HCT116 (cell line): ENCODE data around the gene LRRC52. TPM values are rescaled to one million over a fixed set of nuclear protein-coding genes. Genes with fewer than 3 reads are reported as not detected.
A peak's percentile ranks its signal among the peaks of the same experiment; 100 is the strongest.

ENCODE experiments used
- ATAC-seq: fragments of 200-7000 bp; cut with Tn5 transposase; 2 replicates; pipeline ENCODE4 v1.9.1; 2020; ENCODE audit warnings: mild to moderate bottlenecking, moderate library complexity
- BruUV-seq: library from RNA; stranded (reverse); fragments of 400-500 nt; replicated peaks from 2 replicates; lab custom pipeline; 2021; lab: Mats Ljungman, UMichigan
- CTCF ChIA-PET: fragments of 300-600 bp; sonication (Branson Sonifier 250); formaldehyde crosslinking; loops from one replicate; lab custom pipeline; 2021; ENCODE audit warnings: antibody characterized with exemption; lab: Charles Lee
- POLR2A ChIA-PET: fragments of 300-600, 350-600 bp; sonication (Branson Sonifier 250); formaldehyde crosslinking; loops from one replicate; lab custom pipeline; 2021; ENCODE audit warnings: antibody characterized with exemption; lab: Charles Lee
- RAD21 ChIA-PET, 2 experiments: fragments of 300-600 bp; sonication (Branson Sonifier 250); formaldehyde crosslinking; loops; one replicate each; lab custom pipeline; 2023; ENCODE audit warnings: low total read pairs in 2 of 2; ENCODE audit not compliant: uncharacterized antibody in 2 of 2, unreplicated experiment in 2 of 2, low non-redundant PET in 1 of 2; lab: Charles Lee
- DNase-seq: peaks from one replicate; pipeline ENCODE4 v3.0.0-alpha.2; 2010; ENCODE audit warnings: low read depth, low spot score
- H2AFZ ChIP-seq: fragments of 200-600 bp; shearing (Covaris generic), sonication (generic); 2 replicates; pipeline ENCODE4 v1.6.1; 2017; ENCODE audit warnings: low read depth, mixed run types, mixed read lengths, antibody characterized with exemption, low read length; ENCODE audit not compliant: poor library complexity, severe bottlenecking
- H3K27ac ChIP-seq: 2 replicates; pipeline ENCODE4 v1.5.1; 2012; ENCODE audit warnings: low read depth, low read length
- H3K27me3 ChIP-seq: fragments of 200-600 bp; sonication (generic); 2 replicates; pipeline ENCODE4 v1.6.1; 2016; ENCODE audit warnings: mixed run types, low read length, mixed read lengths; ENCODE audit not compliant: insufficient read depth
- H3K36me3 ChIP-seq, 2 experiments: fragments of 200-500 bp in 1 of 2; fragments of 200-600 bp in 1 of 2; sonication (Bioruptor generic) in 1 of 2; sonication (generic) in 1 of 2; 2 replicates each; pipeline versions ENCODE4 v1.5.1 to v1.6.1; 2014 to 2016; ENCODE audit warnings: low read length in 2 of 2, inconsistent platforms in 1 of 2, mixed read lengths in 1 of 2, mixed run types in 1 of 2; ENCODE audit not compliant: insufficient read depth in 2 of 2, control insufficient read depth in 1 of 2
- H3K4me1 ChIP-seq, 2 experiments: fragments of 200-600 bp in 1 of 2; sonication (generic) in 1 of 2; 2 replicates each; pipeline versions ENCODE4 v1.5.1 to v1.6.1; 2012 to 2017; ENCODE audit warnings: low read length in 2 of 2, inconsistent platforms in 1 of 2, mild to moderate bottlenecking in 1 of 2, mixed read lengths in 1 of 2, mixed run types in 1 of 2, moderate library complexity in 1 of 2; ENCODE audit not compliant: insufficient read depth in 2 of 2, control insufficient read depth in 1 of 2
- H3K4me2 ChIP-seq: fragments of 200-600 bp; sonication (generic); 2 replicates; pipeline ENCODE4 v1.6.1; 2017; ENCODE audit warnings: mixed run types, low read length, mixed read lengths
- H3K4me3 ChIP-seq, 2 experiments: fragments of 200-600 bp in 1 of 2; sonication (generic) in 1 of 2; replicated peaks in 1 of 2; 2 replicates each; pipeline ENCODE4 v1.5.1; 2011 to 2016; ENCODE audit warnings: low read length in 2 of 2, control low read depth in 1 of 2, low read depth in 1 of 2, mild to moderate bottlenecking in 1 of 2, mixed read lengths in 1 of 2, mixed run types in 1 of 2
- H3K79me2 ChIP-seq: fragments of 200-600 bp; sonication (generic); 2 replicates; pipeline ENCODE4 v1.6.1; 2017; ENCODE audit warnings: mild to moderate bottlenecking, mixed run types, low read length, moderate library complexity, mixed read lengths; ENCODE audit not compliant: insufficient read depth
- H3K9ac ChIP-seq: fragments of 200-600 bp; sonication (generic); 2 replicates; pipeline ENCODE4 v1.6.1; 2016; ENCODE audit warnings: low read length, mixed read lengths
- H3K9me2 ChIP-seq: fragments of 200-600 bp; sonication (generic), shearing (Covaris generic); 2 replicates; pipeline ENCODE4 v1.6.1; 2017; ENCODE audit warnings: mixed run types, mild to moderate bottlenecking, moderate library complexity; ENCODE audit not compliant: insufficient read depth
- H3K9me3 ChIP-seq, 2 experiments: fragments of 200-500 bp in 1 of 2; fragments of 200-600 bp in 1 of 2; sonication (Bioruptor generic) in 1 of 2; sonication (generic) in 1 of 2; 2 replicates each; pipeline ENCODE4 v1.6.1; 2014 to 2017; ENCODE audit warnings: low read length in 2 of 2, mixed read lengths in 2 of 2, inconsistent platforms in 1 of 2, low read depth in 1 of 2, mild to moderate bottlenecking in 1 of 2, mixed run types in 1 of 2, moderate library complexity in 1 of 2; ENCODE audit not compliant: control insufficient read depth in 1 of 2, insufficient read depth in 1 of 2
- H4K20me1 ChIP-seq: fragments of 200-600 bp; sonication (generic), shearing (Covaris generic); 2 replicates; pipeline ENCODE4 v1.6.1; 2017; ENCODE audit warnings: mixed run types, mild to moderate bottlenecking, moderate library complexity; ENCODE audit not compliant: insufficient read depth
- CEBPB ChIP-seq: IDR thresholded peaks from 2 replicates; pipeline ENCODE4 v1.6.1; 2012; ENCODE audit warnings: low read depth
- EGR1 ChIP-seq: IDR thresholded peaks from 2 replicates; pipeline ENCODE4 v1.6.1; 2012; ENCODE audit warnings: low read depth
- ELF1 ChIP-seq: IDR thresholded peaks from 2 replicates; pipeline ENCODE4 v1.6.1; 2012; ENCODE audit warnings: low read depth, borderline replicate concordance
- EZH2 ChIP-seq: fragments of 200-600 bp; sonication (generic); IDR thresholded peaks from 2 replicates; pipeline ENCODE4 v1.6.1; 2017; ENCODE audit warnings: antibody characterized with exemption, mixed run types
- EZH2phosphoT487 ChIP-seq: fragments of 200-600 bp; IDR thresholded peaks from 2 replicates; pipeline ENCODE4 v1.6.1; 2018; ENCODE audit warnings: antibody characterized with exemption, borderline replicate concordance
- FOSL1 ChIP-seq: IDR thresholded peaks from 2 replicates; pipeline ENCODE4 v1.6.1; 2012; ENCODE audit warnings: low read depth
- JUND ChIP-seq: IDR thresholded peaks from 2 replicates; pipeline ENCODE4 v1.6.1; 2012
- POLR2A ChIP-seq: IDR thresholded peaks from 2 replicates; pipeline ENCODE4 v1.7.0; 2011; ENCODE audit warnings: borderline replicate concordance; ENCODE audit not compliant: insufficient read depth, insufficient read length; ENCODE audit errors: extremely low read depth
- POLR2AphosphoS5 ChIP-seq: IDR thresholded peaks from 2 replicates; pipeline ENCODE4 v1.6.1; 2011; ENCODE audit warnings: mild to moderate bottlenecking, low read depth, low read length, moderate library complexity
- REST ChIP-seq: IDR thresholded peaks from 2 replicates; pipeline ENCODE4 v1.6.1; 2012; ENCODE audit warnings: low read depth
- SP1 ChIP-seq: IDR thresholded peaks from 2 replicates; pipeline ENCODE4 v1.6.1; 2012; ENCODE audit warnings: low read depth
- SRF ChIP-seq: IDR thresholded peaks from 2 replicates; pipeline ENCODE4 v1.6.1; 2012; ENCODE audit warnings: low read depth
- TCF7L2 ChIP-seq: IDR thresholded peaks from 2 replicates; pipeline ENCODE4 v1.7.0; 2011; ENCODE audit warnings: borderline replicate concordance, inconsistent platforms; ENCODE audit not compliant: insufficient read depth, insufficient read length; ENCODE audit errors: extremely low read depth
- YY1 ChIP-seq: IDR thresholded peaks from 2 replicates; pipeline ENCODE4 v1.6.1; 2011; ENCODE audit warnings: low read length, low read depth, moderate library complexity, mild to moderate bottlenecking; ENCODE audit not compliant: insufficient replicate concordance; ENCODE audit errors: extremely low read depth
- ZFX ChIP-seq: fragments of 450-650 bp; IDR thresholded peaks from 2 replicates; pipeline ENCODE4 v1.6.1; 2017
- ZNF274 ChIP-seq: fragments of 200-500 bp; sonication (Bioruptor generic); IDR thresholded peaks from 2 replicates; pipeline ENCODE4 v1.6.1; 2014; ENCODE audit warnings: mild to moderate bottlenecking, low read depth, low read length, inconsistent platforms
- intact Hi-C: fragments of 100-400 bp; cut with micrococcal nuclease; formaldehyde crosslinking; loops from 2 replicates; pipeline ENCODE4 v1.10.0; 2022
- total RNA-seq: library from RNA; stranded (reverse); gene quantifications from one replicate; pipeline ENCODE4 v1.2.1, GENCODE V29; 2021; ENCODE audit not compliant: unreplicated experiment
- TF ChIP-seq, protein P1 (sequence below): IDR thresholded peaks from 2 replicates; pipeline ENCODE4 v1.6.1; 2012
- TF ChIP-seq, protein P2 (sequence below): IDR thresholded peaks from 2 replicates; pipeline ENCODE4 v1.6.1; 2012

LRRC52 gene
- total RNA-seq, 1 experiment from 2014 or later: not detected

GRCh38 chr1:165595246-165595938 lies 51.6 kb downstream of the LRRC52 start (continued):
- TF ChIP-seq POLR2AphosphoS5: no peak

GRCh38 chr1:165597883-165598675 lies 54.3 kb downstream of the LRRC52 start:
- POLR2A ChIA-PET: interaction anchor here (1.0 kb wide), 1 partner anchor 100 kb away, joined by 3 read pairs; the partner anchor contains the start of gene ALDH9A1
- intact Hi-C loops: loop anchor here (10.0 kb wide), 2 partner anchors 483 to 837 kb away; no protein-coding TSS in a partner anchor
- TF ChIP-seq REST (no peak), POLR2AphosphoS5 (peak; percentile 56), TCF7L2 (no peak), ZNF274 (no peak), POLR2A (no peak), ELF1 (no peak), ZFX (no peak), YY1 (no peak), JUND (peak; percentile 28; the same call in 1 of the 2 replicates), EGR1 (peak; percentile 100), SP1 (peak; percentile 91), SRF (no peak), EZH2 (no peak), EZH2phosphoT487 (no peak), CEBPB (no peak), FOSL1 (peak; percentile 66)
- TF ChIP-seq, protein P1, sequence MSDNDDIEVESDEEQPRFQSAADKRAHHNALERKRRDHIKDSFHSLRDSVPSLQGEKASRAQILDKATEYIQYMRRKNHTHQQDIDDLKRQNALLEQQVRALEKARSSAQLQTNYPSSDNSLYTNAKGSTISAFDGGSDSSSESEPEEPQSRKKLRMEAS: no peak
- TF ChIP-seq, protein P2, sequence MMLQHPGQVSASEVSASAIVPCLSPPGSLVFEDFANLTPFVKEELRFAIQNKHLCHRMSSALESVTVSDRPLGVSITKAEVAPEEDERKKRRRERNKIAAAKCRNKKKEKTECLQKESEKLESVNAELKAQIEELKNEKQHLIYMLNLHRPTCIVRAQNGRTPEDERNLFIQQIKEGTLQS: no peak

More at GRCh38 chr1:165597883-165598675, 54.3 kb downstream of the LRRC52 start:
- peak; percentile 91 for DNase-seq
- no peaks in the 10 kb centered on the region for H4K20me1 ChIP-seq
- no peaks in the 10 kb centered on the region for H3K79me2 ChIP-seq
- RAD21 ChIA-PET: no interaction called here
- H3K27ac ChIP-seq: peak overlapping the region; percentile 53
- BruUV-seq: TSS peak; percentile 91
- peak overlapping the region; percentile 97 for H3K4me2 ChIP-seq
- H3K27me3 ChIP-seq: peaks cover 17% of the 10 kb centered on the region
- peaks cover 12 to 23% of the 10 kb centered on the region in 2 experiments for H3K4me1 ChIP-seq
- H3K9ac ChIP-seq: peak overlapping the region; percentile 63
- CTCF ChIA-PET: interaction anchor here (1.2 to 2.1 kb wide), 3 partner anchors 100 to 325 kb away, joined by 3 to 11 read pairs (median 4); partner anchors contain the start of gene ALDH9A1
- peak overlapping the region; percentile 57 to 61 for H3K4me3 ChIP-seq
- H2AFZ ChIP-seq: peak overlapping the region; percentile 64
- H3K9me3 ChIP-seq: no peaks in the 10 kb centered on the region
- no peaks in the 10 kb centered on the region for H3K9me2 ChIP-seq
- no peaks in the 10 kb centered on the region for H3K36me3 ChIP-seq
- ATAC-seq: peak; percentile 97
